Erythroblast (primary cell): Measurements from ENCODE around the gene MDC1.
"Not testable (repeated sequence)": the region's sequence is repeated elsewhere in the genome, so short reads cannot be mapped to it uniquely, and the experiment has no call there.

Source experiments
- DNase-seq, 2 experiments: peaks; one replicate each; lab custom pipeline; 2025; lab: John Stamatoyannopoulos, UW
- GATA1 ChIP-seq: IDR thresholded peaks from 2 replicates; pipeline ENCODE4 v1.6.1; 2011; ENCODE audit warnings: low read depth, mild to moderate bottlenecking, control low read depth, low read length, moderate library complexity
- POLR2A ChIP-seq: IDR thresholded peaks from 2 replicates; pipeline ENCODE4 v1.6.1; 2011; ENCODE audit warnings: mild to moderate bottlenecking, low read length

MDC1 gene

DNA sequence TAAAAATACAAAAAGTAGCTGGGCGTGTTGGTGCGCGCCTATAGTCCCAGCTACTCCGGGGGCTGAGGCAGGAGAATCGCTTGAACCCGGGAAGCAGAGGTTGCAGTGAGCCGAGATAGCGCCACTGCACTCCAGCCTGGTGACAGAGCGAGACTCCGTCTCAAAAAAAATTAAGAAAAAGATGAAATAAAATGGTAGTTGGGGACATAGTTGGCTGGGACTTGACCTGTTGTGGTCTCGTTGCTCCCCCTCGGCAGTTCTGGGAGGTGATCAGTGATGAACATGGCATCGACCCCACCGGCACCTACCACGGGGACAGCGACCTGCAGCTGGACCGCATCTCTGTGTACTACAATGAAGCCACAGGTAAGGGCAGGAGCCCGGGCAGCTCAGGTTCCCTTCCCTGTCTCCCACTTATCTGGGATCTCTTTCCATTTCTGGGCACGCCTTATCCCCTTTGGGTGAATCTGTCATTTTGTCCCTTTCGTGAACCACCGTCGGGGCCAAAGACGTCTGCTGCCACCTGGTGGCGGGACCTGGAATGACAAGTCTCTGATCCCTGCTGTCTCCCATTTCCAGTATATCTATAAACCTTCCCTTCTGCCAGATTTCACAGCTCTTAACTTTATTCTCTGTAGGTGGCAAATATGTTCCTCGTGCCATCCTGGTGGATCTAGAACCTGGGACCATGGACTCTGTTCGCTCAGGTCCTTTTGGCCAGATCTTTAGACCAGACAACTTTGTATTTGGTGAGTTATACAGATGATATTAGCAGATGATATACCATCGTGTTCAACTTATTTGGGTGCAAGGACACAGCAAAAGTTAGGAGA is 5.4 kb upstream of the MDC1 start:
- TF ChIP-seq POLR2A: no peak
- no peak for TF ChIP-seq GATA1
- peak; percentile 84 to 93 for DNase-seq

DNA sequence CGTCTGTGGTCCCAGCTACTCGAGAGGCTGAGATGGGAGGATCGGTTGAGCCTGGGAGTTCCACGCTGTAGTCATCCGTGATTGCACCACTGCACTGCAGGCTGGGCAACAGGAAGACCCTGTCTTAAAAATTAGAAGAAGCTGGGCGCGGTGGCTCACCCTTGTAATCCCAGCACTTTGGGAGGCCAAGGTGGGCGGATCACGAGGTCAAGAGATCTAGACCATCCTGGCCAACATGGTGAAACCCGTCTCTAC is 4.9 kb upstream of the MDC1 start:
- peak; percentile 52 to 65 for DNase-seq

DNA sequence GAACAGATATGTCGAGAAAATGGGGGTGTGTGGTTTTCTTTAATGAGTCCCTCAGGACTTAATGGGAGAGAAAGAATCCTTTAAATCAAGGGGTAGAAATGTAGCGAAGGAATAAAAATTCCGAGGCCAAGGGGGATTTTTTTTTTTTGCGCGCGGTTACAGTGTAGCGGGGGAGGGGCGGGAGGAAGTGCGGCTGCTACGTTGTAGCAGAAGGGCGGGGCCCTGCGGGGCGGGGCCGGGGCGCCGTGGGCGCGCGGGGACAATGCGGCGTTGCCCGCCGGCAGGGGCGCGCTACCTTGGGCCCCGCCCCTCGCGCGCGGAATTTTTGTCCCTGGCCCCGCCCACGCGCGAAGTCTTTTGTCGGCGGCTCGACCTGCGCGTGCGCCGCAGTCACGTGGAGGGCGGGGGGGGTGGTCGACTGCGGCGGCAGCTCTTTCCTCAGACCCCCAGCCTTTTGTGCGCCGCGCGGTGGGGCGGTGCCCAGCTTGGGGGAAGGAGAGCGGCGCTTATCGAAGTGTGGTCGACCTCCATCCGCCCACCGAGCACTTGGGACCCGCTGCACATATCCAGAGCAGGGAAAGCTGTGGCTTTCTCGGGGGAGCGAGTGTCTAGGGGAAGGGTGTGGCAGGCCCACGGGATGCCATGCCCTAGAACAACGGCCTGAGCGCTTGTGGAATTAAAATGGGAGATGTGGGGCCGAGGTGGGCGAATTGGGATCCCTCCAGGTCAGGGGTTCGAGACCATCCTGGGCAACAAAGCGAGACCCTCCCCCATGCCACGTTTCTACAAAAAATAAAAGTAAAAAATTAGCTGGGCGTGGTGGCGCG is 4.3 kb upstream of the MDC1 start:
- TF ChIP-seq GATA1: no peak
- TF ChIP-seq POLR2A: no peak

DNA sequence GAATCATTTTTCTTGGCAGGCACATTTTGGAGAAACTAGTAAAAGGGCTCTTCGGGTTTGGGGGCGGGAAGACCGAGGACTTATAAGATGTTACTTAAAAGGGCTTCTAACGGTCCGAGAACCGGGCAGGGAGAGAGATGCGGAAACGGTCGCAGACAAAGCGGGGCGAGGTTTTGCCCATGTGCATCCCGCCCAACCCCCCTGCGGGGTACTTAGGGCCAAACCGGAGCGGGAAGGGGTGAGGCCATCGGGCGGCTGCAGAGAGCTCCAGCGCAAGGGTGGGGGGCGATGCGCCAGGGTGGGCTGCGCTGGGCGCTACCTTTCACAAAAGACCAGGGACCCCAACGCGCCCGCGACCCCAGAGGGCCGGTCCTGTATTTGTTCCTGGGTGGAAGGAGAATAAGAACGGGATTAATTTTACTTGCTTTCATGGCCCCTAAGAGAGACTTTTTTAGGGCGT is 3.7 kb upstream of the MDC1 start:
- peak; percentile 83 to 87 for DNase-seq

More for the DNA sequence above, 4.3 kb upstream of the MDC1 start:
- DNase-seq: peak; percentile 94 to 95

DNA sequence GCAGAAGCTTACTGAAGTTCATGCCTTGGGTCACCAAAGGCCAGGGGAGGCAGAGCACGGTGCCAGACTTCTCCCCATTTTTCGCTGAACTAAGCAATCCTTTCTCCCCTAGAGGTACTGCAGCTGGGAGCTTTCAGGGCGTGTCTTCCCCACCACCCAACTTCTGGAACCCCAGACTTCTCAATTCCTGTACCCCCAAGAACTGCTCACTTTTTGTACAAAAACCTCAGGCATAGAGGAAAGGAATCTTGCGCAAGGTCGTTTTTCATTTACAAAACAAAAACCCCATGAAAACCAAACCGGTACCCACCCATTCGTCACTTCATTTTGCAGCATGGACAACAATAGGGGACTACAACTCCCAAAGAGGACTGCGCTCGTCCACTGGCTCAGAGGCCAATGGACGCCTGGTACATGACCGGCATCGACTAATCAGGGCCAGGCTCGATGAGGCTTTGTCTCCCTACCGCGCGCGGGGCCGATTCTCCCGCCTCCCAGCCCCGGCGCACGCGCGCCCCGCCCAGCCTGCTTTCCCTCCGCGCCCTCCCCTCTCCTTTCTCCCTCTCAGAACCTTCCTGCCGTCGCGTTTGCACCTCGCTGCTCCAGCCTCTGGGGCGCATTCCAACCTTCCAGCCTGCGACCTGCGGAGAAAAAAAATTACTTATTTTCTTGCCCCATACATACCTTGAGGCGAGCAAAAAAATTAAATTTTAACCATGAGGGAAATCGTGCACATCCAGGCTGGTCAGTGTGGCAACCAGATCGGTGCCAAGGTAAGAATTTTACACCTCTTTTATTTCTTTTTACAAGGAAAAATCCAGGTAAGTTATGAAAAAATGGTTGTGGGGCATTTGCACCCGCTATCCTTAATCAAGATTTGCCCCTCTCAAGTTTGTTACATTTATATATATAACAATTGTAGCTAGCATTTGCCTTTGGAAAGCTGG is 3.0 kb upstream of the MDC1 start, which contains the start of gene TUBB:
Gene TUBB (plus strand): TSS at position 562 of the 947 bp plus-strand sequence. CDS start 155 bp downstream, at position 717.
- TF ChIP-seq GATA1 (no peak), POLR2A (peak; percentile 97)
- peak; percentile 96 to 97 for DNase-seq

More for the DNA sequence above, 3.7 kb upstream of the MDC1 start:
- TF ChIP-seq POLR2A (no peak), GATA1 (no peak)

DNA sequence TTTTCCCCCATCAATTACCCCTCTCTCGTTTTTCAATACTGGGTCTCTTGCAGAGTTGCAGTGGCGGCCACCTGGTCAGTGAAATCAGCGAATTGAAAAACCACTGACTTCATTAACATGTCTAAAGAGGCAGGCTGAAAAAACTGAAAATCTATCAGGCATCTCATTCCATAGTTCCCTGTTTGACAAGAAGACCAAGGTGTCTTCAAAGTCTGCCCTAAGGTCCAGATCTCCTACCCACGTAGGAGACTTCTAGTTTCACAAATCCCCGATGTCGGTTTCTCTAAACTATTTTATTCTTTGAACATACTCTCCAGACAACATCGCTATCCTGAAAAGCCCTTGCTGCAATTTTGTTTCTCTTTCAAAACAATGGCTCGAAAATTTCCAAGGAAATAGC is 2.3 kb upstream of the MDC1 start:
- TF ChIP-seq GATA1: no peak
- no peak for TF ChIP-seq POLR2A
- peak in 1 of 2 experiments; percentile 65 for DNase-seq

DNA sequence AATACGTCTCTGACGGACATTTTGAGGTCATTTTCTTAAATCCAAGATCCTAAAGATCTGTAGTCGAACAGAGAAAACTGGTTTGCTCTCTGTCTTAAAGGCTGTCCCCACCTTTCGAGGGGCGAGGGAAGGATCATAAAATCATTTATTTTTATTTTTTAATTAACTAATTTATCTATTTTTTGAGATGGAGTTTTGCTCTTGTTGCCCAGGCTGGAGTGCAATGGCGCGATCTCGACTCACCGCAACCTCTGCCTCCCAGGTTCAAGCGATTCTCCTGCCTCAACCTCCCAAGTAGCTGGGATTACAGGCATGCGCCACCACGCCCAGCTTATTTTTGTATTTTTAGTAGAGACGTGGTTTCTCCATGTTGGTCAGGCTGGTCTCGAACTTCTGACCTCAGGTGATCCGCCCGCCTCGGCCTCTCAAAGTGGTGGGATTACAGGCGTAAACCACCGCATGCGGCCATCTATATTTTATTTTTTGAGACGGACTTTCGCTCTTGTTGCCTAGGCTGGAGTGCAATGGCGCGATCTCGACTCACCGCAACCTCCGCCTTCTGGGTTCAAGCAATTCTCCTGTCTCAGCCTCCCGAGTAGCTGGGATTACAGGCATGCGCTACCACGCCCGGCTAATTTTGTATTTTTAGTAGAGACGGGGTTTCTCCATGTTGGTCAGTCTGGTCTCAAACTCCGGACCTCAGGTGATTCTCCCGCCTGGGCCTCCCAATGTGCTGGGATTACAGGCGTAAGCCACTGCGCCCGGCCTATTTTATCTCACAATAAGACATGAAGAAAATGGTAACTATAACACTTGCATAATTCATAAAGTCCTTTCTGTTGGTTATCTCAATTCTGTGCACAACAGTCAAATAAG is 1.0 kb upstream of the MDC1 start:
- TF ChIP-seq POLR2A: peak; percentile 9
- DNase-seq: not testable (repeated sequence)

DNA sequence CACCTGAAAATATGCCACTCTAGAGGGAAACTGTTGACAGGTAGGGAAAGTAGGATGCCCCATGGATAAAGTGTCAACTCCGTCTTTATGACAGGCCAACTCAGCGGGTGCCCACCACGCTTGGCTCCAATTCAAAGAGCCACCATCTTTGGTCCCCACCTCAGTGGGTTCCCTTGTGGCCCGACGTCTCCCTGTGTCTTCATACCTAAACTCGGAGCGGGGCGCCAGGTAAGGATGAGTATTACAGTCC is 277 bp downstream of the MDC1 start:
- DNase-seq: no peak
- TF ChIP-seq POLR2A: no peak
- no peak for TF ChIP-seq GATA1

DNA sequence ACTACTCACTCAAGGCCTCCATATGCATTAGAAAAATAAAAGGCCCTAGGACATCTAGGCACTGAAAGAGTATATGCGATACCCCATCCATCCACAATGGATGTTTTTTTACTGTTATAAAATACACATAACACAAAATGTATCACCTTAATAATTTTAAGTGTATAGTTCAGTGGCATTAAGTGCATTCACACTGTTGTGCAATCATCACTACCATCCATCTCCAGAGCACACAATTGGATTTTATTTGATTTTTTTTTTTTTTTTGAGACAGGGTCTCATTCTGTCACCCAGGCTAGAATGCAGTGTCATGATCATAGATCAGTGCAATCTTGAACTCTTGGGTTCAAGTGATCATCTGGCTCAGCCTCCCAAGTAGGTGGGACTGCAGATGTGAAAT is 2.8 kb downstream of the MDC1 start:
- no peak for TF ChIP-seq POLR2A
- no peak for TF ChIP-seq GATA1

DNA sequence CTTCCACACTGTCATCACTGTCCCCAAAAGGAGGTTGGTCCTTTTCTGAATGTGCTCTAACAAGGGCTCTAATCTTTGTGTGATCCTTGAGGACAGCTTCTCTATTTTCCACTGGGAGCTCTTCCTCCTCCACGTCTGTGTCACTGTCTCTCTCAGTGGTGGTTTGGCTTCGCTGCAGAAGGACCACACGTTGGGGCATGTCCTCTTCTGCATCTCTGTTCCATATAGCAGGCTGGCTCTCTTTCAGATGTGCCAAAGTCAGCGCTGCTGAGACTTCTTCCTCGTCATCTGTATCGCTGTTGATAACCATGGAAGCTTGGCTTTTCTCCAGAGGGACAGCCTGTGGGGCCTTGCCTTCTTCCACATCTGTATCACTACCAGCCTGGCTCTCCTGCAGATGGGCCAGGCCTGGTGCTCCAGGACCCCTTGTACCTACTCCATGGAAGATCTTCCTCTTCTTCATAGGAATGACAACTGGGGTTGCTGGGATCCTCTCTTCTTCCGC is 4.6 kb downstream of the MDC1 start:
- DNase-seq: peak; percentile 75 to 79

More for the DNA sequence above, 2.8 kb downstream of the MDC1 start:
- DNase-seq: no peak

DNA sequence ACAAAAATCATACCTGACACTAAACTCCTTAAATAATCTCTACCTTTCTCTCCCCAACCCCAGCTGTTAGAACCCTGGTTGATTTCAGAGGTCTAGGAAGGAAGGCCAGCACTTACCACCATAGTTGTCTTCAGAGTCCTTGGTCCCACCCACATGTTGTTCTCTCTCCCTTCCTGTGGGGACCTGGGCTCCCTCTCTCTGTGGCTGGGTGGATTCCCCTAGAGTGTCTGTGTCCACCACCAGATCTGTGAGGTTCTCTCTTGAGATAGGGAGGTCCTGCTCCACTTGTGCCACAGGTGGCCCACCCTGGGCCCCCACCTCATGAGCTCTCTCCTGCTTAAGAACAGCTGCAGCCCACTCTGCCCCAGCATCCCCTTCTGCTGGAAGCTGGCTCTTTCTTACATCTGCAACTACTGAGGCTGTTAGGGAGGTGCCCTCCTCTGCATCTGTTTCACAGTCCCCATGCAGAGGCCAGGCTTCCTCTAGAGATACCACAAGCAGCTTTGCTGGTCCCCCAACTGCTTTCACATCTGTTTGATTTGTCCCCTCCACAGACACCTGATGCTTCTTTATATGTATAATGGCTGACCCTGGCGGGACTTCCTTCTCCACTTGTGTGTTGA is 5.2 kb downstream of the MDC1 start:
- DNase-seq: no peak
- TF ChIP-seq GATA1 (no peak), POLR2A (no peak)

More for the DNA sequence above, 4.6 kb downstream of the MDC1 start:
- TF ChIP-seq GATA1: no peak
- peak; percentile 36 for TF ChIP-seq POLR2A

DNA sequence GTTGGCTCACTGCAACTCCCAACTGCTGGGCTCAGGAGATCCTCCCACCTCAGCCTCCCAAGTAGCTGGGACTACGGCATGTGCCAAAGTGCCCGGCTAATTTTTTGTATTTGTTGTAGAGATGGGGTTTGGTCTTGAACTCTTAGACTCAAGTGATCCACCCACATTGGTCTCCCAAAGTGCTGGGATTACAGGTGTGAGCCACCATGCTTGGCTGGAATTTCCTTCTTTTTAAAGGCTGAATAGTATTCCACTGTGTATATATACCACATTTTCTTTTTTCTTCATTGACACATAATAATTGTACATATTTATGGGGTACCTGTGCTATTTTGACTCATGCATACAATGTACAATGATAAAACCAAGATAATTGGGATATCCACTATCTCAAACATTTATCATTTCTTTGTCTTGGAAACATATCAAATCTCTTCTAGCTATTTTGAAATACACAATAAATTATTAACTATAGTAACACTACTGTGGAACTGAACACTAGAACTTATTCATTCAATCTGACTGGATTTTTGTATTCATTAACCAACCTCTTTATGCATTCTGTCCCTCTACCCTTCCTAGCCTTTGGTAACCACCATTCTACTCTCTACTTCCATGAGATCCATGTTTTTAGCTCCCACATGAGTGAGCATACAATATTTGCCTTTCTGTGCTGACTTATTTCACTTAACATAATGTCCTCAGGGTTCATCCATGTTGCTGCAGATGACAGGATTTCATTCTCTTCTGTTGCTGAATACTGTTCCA is 7.8 kb downstream of the MDC1 start:
- no peak for DNase-seq
- TF ChIP-seq GATA1 (no peak), POLR2A (no peak)
